Lower lobe of right lung (tissue), 2 donors: ENCODE measurements around the gene ARID1B. TPM values are rescaled to one million over a fixed set of nuclear protein-coding genes. Genes with fewer than 3 reads are reported as not detected.

Experiments
- ATAC-seq, 2 donors: fragments of 200-7000 bp; cut with Tn5 transposase; one replicate each; pipeline ENCODE4 v1.9.1; 2020 to 2022; ENCODE audit warnings: mild to moderate bottlenecking in 2 of 2, moderate library complexity in 2 of 2
- DNase-seq: peaks from one replicate; pipeline ENCODE4 v3.0.0-alpha.2; 2020
- H3K27ac ChIP-seq: fragments of 200-600 bp; one replicate; pipeline ENCODE4 v1.8.0; 2022
- H3K27me3 ChIP-seq: fragments of 200-600 bp; one replicate; pipeline ENCODE4 v1.8.0; 2022; ENCODE audit warnings: low read depth
- H3K36me3 ChIP-seq: fragments of 200-600 bp; one replicate; pipeline ENCODE4 v1.8.0; 2022; ENCODE audit warnings: mild to moderate bottlenecking
- H3K4me1 ChIP-seq: fragments of 200-600 bp; one replicate; pipeline ENCODE4 v1.8.0; 2022
- H3K4me3 ChIP-seq: fragments of 200-600 bp; one replicate; pipeline ENCODE4 v1.8.0; 2022; ENCODE audit warnings: mild to moderate bottlenecking
- H3K9me3 ChIP-seq: fragments of 200-600 bp; one replicate; pipeline ENCODE4 v1.8.0; 2022
- intact Hi-C: fragments of 100-400 bp; cut with DNase I; formaldehyde crosslinking; loops from one replicate; pipeline ENCODE4 v1.11.0; 2022
- total RNA-seq: library from RNA; stranded (reverse); fragmentation: NEBNext Ultra II Directional; extraction: Animal tissue kit (Norgen Biotek cat#: 25700); gene quantifications from one replicate; pipeline ENCODE4 v1.2.1, GENCODE V29; 2021
- TF ChIP-seq, protein P1 (sequence below): fragments of 200-600 bp; IDR thresholded peaks from one replicate; pipeline ENCODE4 v1.8.0; 2022; ENCODE audit warnings: antibody characterized with exemption, mild to moderate bottlenecking
- donor health status: DM: no; HTN: yes; CAD: no; lungs with severe emphysema.

ARID1B gene
- total RNA-seq, 1 donor from 2014 or later: 95.5 TPM

DNA sequence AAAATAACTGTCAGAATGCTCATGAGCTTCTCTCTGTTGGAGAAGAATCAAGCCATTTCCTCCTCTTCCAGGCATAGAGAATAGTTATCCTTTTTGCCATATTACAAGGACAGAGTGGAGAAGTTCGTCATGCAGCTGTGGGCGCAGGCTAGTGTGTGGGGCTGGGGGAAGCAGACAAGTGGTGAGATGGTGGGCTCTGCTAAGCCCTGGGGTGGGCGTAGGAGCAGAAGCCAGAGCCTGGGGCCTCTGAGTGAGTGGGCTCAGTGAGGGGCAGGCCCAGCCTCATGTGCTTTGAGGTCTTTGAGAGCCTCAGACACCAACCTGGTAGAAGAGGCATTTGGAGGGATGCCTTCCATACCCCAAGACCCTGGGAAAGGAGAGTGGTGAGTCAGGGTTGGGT lies 19.4 kb downstream of the ARID1B start:
- DNase-seq (no peak), ATAC-seq (no peak)
- Histone ChIP-seq H3K27ac (no peak overlapping the region), H3K36me3 (no peaks in the 10 kb centered on the region), H3K4me1 (peaks cover 45% of the 10 kb centered on the region), H3K27me3 (no peaks in the 10 kb centered on the region), H3K9me3 (no peaks in the 10 kb centered on the region), H3K4me3 (no peak overlapping the region)
- intact Hi-C loops: no loop called here
- TF ChIP-seq, protein P1, sequence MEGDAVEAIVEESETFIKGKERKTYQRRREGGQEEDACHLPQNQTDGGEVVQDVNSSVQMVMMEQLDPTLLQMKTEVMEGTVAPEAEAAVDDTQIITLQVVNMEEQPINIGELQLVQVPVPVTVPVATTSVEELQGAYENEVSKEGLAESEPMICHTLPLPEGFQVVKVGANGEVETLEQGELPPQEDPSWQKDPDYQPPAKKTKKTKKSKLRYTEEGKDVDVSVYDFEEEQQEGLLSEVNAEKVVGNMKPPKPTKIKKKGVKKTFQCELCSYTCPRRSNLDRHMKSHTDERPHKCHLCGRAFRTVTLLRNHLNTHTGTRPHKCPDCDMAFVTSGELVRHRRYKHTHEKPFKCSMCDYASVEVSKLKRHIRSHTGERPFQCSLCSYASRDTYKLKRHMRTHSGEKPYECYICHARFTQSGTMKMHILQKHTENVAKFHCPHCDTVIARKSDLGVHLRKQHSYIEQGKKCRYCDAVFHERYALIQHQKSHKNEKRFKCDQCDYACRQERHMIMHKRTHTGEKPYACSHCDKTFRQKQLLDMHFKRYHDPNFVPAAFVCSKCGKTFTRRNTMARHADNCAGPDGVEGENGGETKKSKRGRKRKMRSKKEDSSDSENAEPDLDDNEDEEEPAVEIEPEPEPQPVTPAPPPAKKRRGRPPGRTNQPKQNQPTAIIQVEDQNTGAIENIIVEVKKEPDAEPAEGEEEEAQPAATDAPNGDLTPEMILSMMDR: no peak

- Histone ChIP-seq H3K4me1 (peaks cover 42% of the 10 kb centered on the region), H3K27ac (no peak overlapping the region), H3K27me3 (no peaks in the 10 kb centered on the region), H3K9me3 (no peaks in the 10 kb centered on the region), H3K4me3 (no peak overlapping the region), H3K36me3 (no peaks in the 10 kb centered on the region)
- intact Hi-C loops: no loop called here
- TF ChIP-seq, protein P1: no peak
- ATAC-seq (no peak), DNase-seq (no peak)
Measured at GRCh38 chr6:156797901-156798735, 20.9 kb downstream of the ARID1B start.

GRCh38 chr6:156801712-156802111 lies 24.5 kb downstream of the ARID1B start:
- Histone ChIP-seq H3K36me3 (no peaks in the 10 kb centered on the region), H3K4me3 (no peak overlapping the region), H3K27me3 (no peaks in the 10 kb centered on the region), H3K9me3 (no peaks in the 10 kb centered on the region), H3K4me1 (peaks cover 29% of the 10 kb centered on the region), H3K27ac (no peak overlapping the region)
- TF ChIP-seq, protein P1: no peak
- intact Hi-C loops: no loop called here
- no peak for DNase-seq
- ATAC-seq: no peak

- TF ChIP-seq, protein P1: no peak
- Histone ChIP-seq H3K27me3 (no peaks in the 10 kb centered on the region), H3K27ac (no peak overlapping the region), H3K9me3 (no peaks in the 10 kb centered on the region), H3K36me3 (no peaks in the 10 kb centered on the region), H3K4me3 (no peak overlapping the region), H3K4me1 (peaks cover 46% of the 10 kb centered on the region)
- DNase-seq: no peak
- no peak for ATAC-seq
- intact Hi-C loops: no loop called here
Measured at GRCh38 chr6:156803353-156803752, 26.2 kb downstream of the ARID1B start.

GRCh38 chr6:156804402-156804801 lies 27.2 kb downstream of the ARID1B start:
- peaks cover 52% of the 10 kb centered on the region for H3K4me1 ChIP-seq
- H3K36me3 ChIP-seq: no peaks in the 10 kb centered on the region
- H3K27ac ChIP-seq: no peak overlapping the region
- ATAC-seq (no peak), DNase-seq (no peak)
- H3K9me3 ChIP-seq: no peaks in the 10 kb centered on the region
- no peaks in the 10 kb centered on the region for H3K27me3 ChIP-seq
- intact Hi-C loops: no loop called here
- TF ChIP-seq, protein P1: no peak
- H3K4me3 ChIP-seq: no peak overlapping the region
